HepG2 (cell line): ENCODE results near the gene PEPD. TPM values are rescaled to one million over a fixed set of nuclear protein-coding genes. Genes with fewer than 3 reads are reported as not detected.

Source experiments
- GABPB1 ChIP-seq: IDR thresholded peaks from 2 replicates; pipeline ENCODE4 v1.6.1; 2016; ENCODE audit warnings: mild to moderate bottlenecking, missing genetic modification reagents, moderate library complexity, missing compliant biosample characterization
- GPN1 ChIP-seq: sonication (generic); formaldehyde crosslinking; IDR thresholded peaks from 2 replicates; pipeline ENCODE4 v1.5.1; 2020; ENCODE audit warnings: missing genetic modification reagents, borderline replicate concordance
- KAT8 ChIP-seq: IDR thresholded peaks from 2 replicates; pipeline ENCODE4 v1.6.1; 2016; ENCODE audit warnings: missing genetic modification reagents, missing compliant biosample characterization
- KLF9 ChIP-seq: IDR thresholded peaks from 2 replicates; pipeline ENCODE4 v1.6.1; 2016; ENCODE audit warnings: low read depth
- KMT2B ChIP-seq: IDR thresholded peaks from 2 replicates; pipeline ENCODE4 v1.6.1; 2016; ENCODE audit warnings: missing genetic modification reagents, missing compliant biosample characterization
- MYC ChIP-seq: sonication (generic); formaldehyde crosslinking; IDR thresholded peaks from 2 replicates; pipeline ENCODE4 v1.9.0; 2021; ENCODE audit warnings: missing genetic modification reagents, borderline replicate concordance
- PBX3 ChIP-seq: sonication (generic); formaldehyde crosslinking; IDR thresholded peaks from 2 replicates; pipeline ENCODE4 v1.8.1; 2023; ENCODE audit warnings: missing genetic modification reagents, inconsistent platforms, borderline replicate concordance
- POGK ChIP-seq: sonication (generic); formaldehyde crosslinking; conservative IDR thresholded peaks from 2 replicates; pipeline ENCODE4 v1.8.0; 2022; ENCODE audit warnings: mild to moderate bottlenecking, moderate library complexity, missing genetic modification reagents
- RFXAP ChIP-seq: sonication (generic); formaldehyde crosslinking; IDR thresholded peaks from 2 replicates; pipeline ENCODE4 v1.4.0; 2020; ENCODE audit warnings: missing genetic modification reagents, borderline replicate concordance
- THAP11 ChIP-seq: IDR thresholded peaks from 2 replicates; pipeline ENCODE4 v1.6.1; 2016; ENCODE audit warnings: missing biosample characterization, missing genetic modification reagents
- ZNF20 ChIP-seq: sonication (generic); formaldehyde crosslinking; IDR thresholded peaks from 2 replicates; pipeline ENCODE4 v1.4.0; 2020; ENCODE audit warnings: mild to moderate bottlenecking, moderate library complexity, missing genetic modification reagents
- ZNF275 ChIP-seq: sonication (generic); formaldehyde crosslinking; IDR thresholded peaks from 2 replicates; pipeline ENCODE4 v1.8.0; 2022; ENCODE audit warnings: missing genetic modification reagents, mild to moderate bottlenecking, inconsistent platforms, borderline replicate concordance
- ZNF362 ChIP-seq: sonication (generic); formaldehyde crosslinking; IDR thresholded peaks from 2 replicates; pipeline ENCODE4 v1.4.0; 2020; ENCODE audit warnings: missing genetic modification reagents, mild to moderate bottlenecking, borderline replicate concordance
- ZNF468 ChIP-seq: sonication (generic); formaldehyde crosslinking; IDR thresholded peaks from 2 replicates; pipeline ENCODE4 v1.8.0; 2022; ENCODE audit warnings: mild to moderate bottlenecking, moderate library complexity, missing genetic modification reagents
- ZNF501 ChIP-seq: sonication (generic); formaldehyde crosslinking; IDR thresholded peaks from 2 replicates; pipeline ENCODE4 v1.5.1; 2020; ENCODE audit warnings: mild to moderate bottlenecking, moderate library complexity, missing genetic modification reagents
- ZNF569 ChIP-seq: sonication (generic); formaldehyde crosslinking; IDR thresholded peaks from 2 replicates; pipeline ENCODE4 v1.5.0; 2020; ENCODE audit warnings: mild to moderate bottlenecking, missing genetic modification reagents, moderate library complexity, borderline replicate concordance
- ZNF570 ChIP-seq: sonication (generic); formaldehyde crosslinking; IDR thresholded peaks from 2 replicates; pipeline ENCODE4 v1.4.0; 2020; ENCODE audit warnings: mild to moderate bottlenecking, missing genetic modification reagents, borderline replicate concordance
- ZNF615 ChIP-seq: sonication (generic); formaldehyde crosslinking; IDR thresholded peaks from 2 replicates; pipeline ENCODE4 v1.5.0; 2020; ENCODE audit warnings: mild to moderate bottlenecking, missing genetic modification reagents, borderline replicate concordance
- ZNF674 ChIP-seq: sonication (generic); formaldehyde crosslinking; IDR thresholded peaks from 2 replicates; pipeline ENCODE4 v1.5.0; 2020; ENCODE audit warnings: low read depth, mild to moderate bottlenecking, missing genetic modification reagents
- ZNF839 ChIP-seq: sonication (generic); formaldehyde crosslinking; IDR thresholded peaks from 2 replicates; pipeline ENCODE4 v1.4.0; 2020; ENCODE audit warnings: missing genetic modification reagents, mild to moderate bottlenecking, borderline replicate concordance
- ZSCAN31 ChIP-seq: sonication (generic); formaldehyde crosslinking; IDR thresholded peaks from 2 replicates; pipeline ENCODE4 v1.5.0; 2020; ENCODE audit warnings: low read depth, mild to moderate bottlenecking, missing genetic modification reagents
- polyA plus RNA-seq, 8 experiments: library from polyadenylated mRNA; depleted of rRNA in 3 of 8; stranded (reverse) in 7 of 8; unstranded in 1 of 8; fragments of >200 nt; fragmentation: Illumina TruSeq in 4 of 8; extraction: Trizol in 4 of 8; gene quantifications; 2 replicates each; pipeline versions ENCODE4 v1.2.1 to v1.2.3, GENCODE V29; 2011 to 2016; ENCODE audit warnings: low read depth in 4 of 8, missing spikeins in 1 of 8, mixed read lengths in 1 of 8; ENCODE audit not compliant: insufficient read depth in 1 of 8
- total RNA-seq, 5 experiments: library from RNA; depleted of rRNA; stranded (reverse); fragments of >200 nt; fragmentation: Illumina TruSeq; extraction: Trizol; gene quantifications; 2 replicates each; pipeline ENCODE4 v1.2.3, GENCODE V29; 2016; ENCODE audit warnings: low read depth in 1 of 5

The PEPD gene
- total and polyA plus RNA-seq, 2 of the 13 experiments (the other 11 are each of a cell fraction or from before 2014, with no cell fraction given), result 60.7 to 75.1 TPM

GRCh38 chr19:33402421-33403220, 119.0 kb downstream of the PEPD start (continued):
- TF ChIP-seq ZNF615, result no peak
- peak; percentile 1; the same call in 1 of the 2 replicates for TF ChIP-seq ZNF674 (CRISPR knock-in tag)
- TF ChIP-seq KMT2B (CRISPR knock-in tag), result no peak
- TF ChIP-seq KLF9 (CRISPR knock-in tag), result no peak
- TF ChIP-seq POGK (CRISPR knock-in tag), result no peak
- no peak for TF ChIP-seq ZNF570 (CRISPR knock-in tag)
- TF ChIP-seq ZNF275 (CRISPR knock-in tag), result no peak
- TF ChIP-seq ZNF468 (CRISPR knock-in tag), result no peak
- no peak for TF ChIP-seq ZNF362 (CRISPR knock-in tag)
- no peak for TF ChIP-seq ZNF569 (CRISPR knock-in tag)
- no peak for TF ChIP-seq KAT8 (CRISPR knock-in tag)
- TF ChIP-seq ZSCAN31 (CRISPR knock-in tag), result no peak
- TF ChIP-seq RFXAP (CRISPR knock-in tag), result no peak
- no peak for TF ChIP-seq THAP11 (CRISPR knock-in tag)
- TF ChIP-seq PBX3 (CRISPR knock-in tag), result no peak
- TF ChIP-seq ZNF839 (CRISPR knock-in tag), result 0 out of 2 replicates have a peak, but pooled peaks have one; percentile 20
- no peak for TF ChIP-seq ZNF20
- TF ChIP-seq MYC, result no peak; the same call in 1 of the 2 replicates
- TF ChIP-seq GPN1 (CRISPR knock-in tag), result 0 out of 2 replicates have a peak, but pooled peaks have one; percentile 43
- no peak for TF ChIP-seq ZNF501 (CRISPR knock-in tag)
- no peak for TF ChIP-seq GABPB1 (CRISPR knock-in tag)
